Ascending aorta (tissue), 2 donors: ENCODE results near the gene SRPRA. TPM values are rescaled to one million over a fixed set of nuclear protein-coding genes. Genes with fewer than 3 reads are reported as not detected.

Source experiments
- DNase-seq, 2 donors: peaks; one replicate each; pipeline ENCODE4 v3.0.0-alpha.2; 2019; ENCODE audit warnings: low spot score in 2 of 2
- H3K27ac ChIP-seq, 2 donors: fragments of 200-600 bp; sonication (generic); one replicate each; pipeline ENCODE4 v1.5.1; 2016 to 2017; ENCODE audit warnings: mild to moderate bottlenecking in 1 of 2
- H3K27me3 ChIP-seq: fragments of 200-600 bp; sonication (generic); one replicate; pipeline ENCODE4 v1.5.1; 2017
- H3K36me3 ChIP-seq, 2 donors: fragments of 200-600 bp; sonication (generic); one replicate each; pipeline ENCODE4 v1.5.1; 2016
- H3K4me1 ChIP-seq, 2 donors: fragments of 200-600 bp; sonication (generic); one replicate each; pipeline ENCODE4 v1.5.1; 2016 to 2017; ENCODE audit warnings: mild to moderate bottlenecking in 1 of 2
- H3K4me3 ChIP-seq, 2 donors: fragments of 200-600 bp; sonication (generic); one replicate each; pipeline ENCODE4 v1.5.1; 2016 to 2017; ENCODE audit warnings: mild to moderate bottlenecking in 1 of 2
- H3K9me3 ChIP-seq, 2 donors: fragments of 200-600 bp; sonication (generic); one replicate each; pipeline ENCODE4 v1.5.1; 2016
- CTCF ChIP-seq, 3 experiments: fragments of 200-600 bp in 2 of 3; fragments of 450-650 bp in 1 of 3; sonication (generic) in 2 of 3; IDR thresholded peaks; one replicate each; pipeline ENCODE4 v1.5.1; 2016 to 2019; ENCODE audit warnings: antibody characterized with exemption in 3 of 3, mild to moderate bottlenecking in 1 of 3, moderate library complexity in 1 of 3
- intact Hi-C: fragments of 100-400 bp; cut with DNase I; formaldehyde crosslinking; loops from one replicate; pipeline ENCODE4 v1.15.1; 2023
- total RNA-seq: library from RNA; depleted of rRNA; stranded (reverse); fragments of >200 nt; gene quantifications from one replicate; pipeline ENCODE4 v1.1.0, GENCODE V29; 2016

Gene SRPRA
- total RNA-seq, 1 donor from 2014 or later, result 49.7 TPM

GRCh38 chr11:126293726-126294125, 25.0 kb upstream of the SRPRA start:
- TF ChIP-seq CTCF (IDR thresholded peaks at IDR 0.05), result no peak
- no peaks in the 10 kb centered on the region for H3K4me1 ChIP-seq
- DNase-seq, result no peak
- intact Hi-C loops, result no loop called here
- H3K9me3 ChIP-seq, result no peaks in the 10 kb centered on the region
- peaks cover 54 to 60% of the 10 kb centered on the region in 2 donors for H3K36me3 ChIP-seq
- no peak overlapping the region for H3K27ac ChIP-seq
- H3K4me3 ChIP-seq, result no peak overlapping the region
- no peaks in the 10 kb centered on the region for H3K27me3 ChIP-seq

GRCh38 chr11:126290887-126291286, 22.2 kb upstream of the SRPRA start:
- DNase-seq, result no peak
- Histone ChIP-seq H3K4me3 (no peak overlapping the region), H3K27ac (no peak overlapping the region), H3K27me3 (no peaks in the 10 kb centered on the region), H3K4me1 (no peaks in the 10 kb centered on the region), H3K36me3 (peaks cover 50 to 56% of the 10 kb centered on the region in 2 donors), H3K9me3 (no peaks in the 10 kb centered on the region)
- intact Hi-C loops, result no loop called here
- no peak for TF ChIP-seq CTCF (IDR thresholded peaks at IDR 0.05)

- Histone ChIP-seq H3K27me3 (no peaks in the 10 kb centered on the region), H3K36me3 (peaks cover 37 to 42% of the 10 kb centered on the region in 2 donors), H3K9me3 (no peaks in the 10 kb centered on the region), H3K4me1 (no peaks in the 10 kb centered on the region), H3K4me3 (no peak overlapping the region), H3K27ac (no peak overlapping the region)
- intact Hi-C loops, result no loop called here
- no peak for DNase-seq
- TF ChIP-seq CTCF (IDR thresholded peaks at IDR 0.05), result no peak
Observed at GRCh38 chr11:126288237-126288636, 19.5 kb upstream of the SRPRA start.

- Histone ChIP-seq H3K36me3 (peaks cover 8 to 11% of the 10 kb centered on the region in 2 donors), H3K9me3 (no peaks in the 10 kb centered on the region), H3K4me1 (peaks cover 0 to 6% of the 10 kb centered on the region in 2 donors), H3K27me3 (no peaks in the 10 kb centered on the region), H3K27ac (no peak overlapping the region), H3K4me3 (no peak overlapping the region)
- peak in 1 of 2 donors; percentile 82 for DNase-seq
- no peak for TF ChIP-seq CTCF (IDR thresholded peaks at IDR 0.05)
- intact Hi-C loops, result loop anchor here (5.0 kb wide), 1 partner anchor 73 kb away; the partner anchor contains the start of genes FAM118B and RPUSD4
Observed at GRCh38 chr11:126284829-126285228, 16.1 kb upstream of the SRPRA start.

- H3K36me3 ChIP-seq, result peaks cover 0 to 4% of the 10 kb centered on the region in 2 donors
- peak within 1 kb of the TSS; percentile 87 to 94 for H3K27ac ChIP-seq
- peak within 1 kb of the TSS; percentile 81 to 86 for H3K4me3 ChIP-seq
- intact Hi-C loops, result loop anchor here (1.0 to 5.0 kb wide), 3 partner anchors 14 to 71 kb away; partner anchors contain the start of genes DCPS, FAM118B, FOXRED1 and RPUSD4
- no peak for TF ChIP-seq CTCF (IDR thresholded peaks at IDR 0.05)
- no peaks in the 10 kb centered on the region for H3K27me3 ChIP-seq
- peak; percentile 24 to 83 for DNase-seq
- no peaks in the 10 kb centered on the region for H3K9me3 ChIP-seq
- H3K4me1 ChIP-seq, result peaks cover 0 to 6% of the 10 kb centered on the region in 2 donors
Observed at GRCh38 chr11:126282736-126283591, 14.3 kb upstream of the SRPRA start, which contains the start of gene TIRAP. TSS of gene TIRAP (plus strand) at chr11:126283093. CDS start at chr11:126290895, 7,802 bp downstream.
